ENCODE results near the gene HOXB3.

GRCh38 chr17:48553190-48553547, 36.9 kb downstream of the HOXB3 start:
- TF ChIP-seq GLIS3 (CRISPR knock-in tag; IDR thresholded peaks at IDR 0.05) (no peak), ZNF565 (CRISPR knock-in tag; conservative IDR thresholded peaks at IDR 0.05; ENCODE audit: low read depth) (no peak), ARNTL (CRISPR knock-in tag; IDR thresholded peaks at IDR 0.05; ENCODE audit: borderline replicate concordance, low read depth) (no peak), TOX (CRISPR knock-in tag; IDR thresholded peaks at IDR 0.05; ENCODE audit: borderline replicate concordance) (no peak), RARB (CRISPR knock-in tag; IDR thresholded peaks at IDR 0.05) (no peak), SNAI2 (CRISPR knock-in tag; IDR thresholded peaks at IDR 0.05) (no peak), ZNF70 (CRISPR knock-in tag; IDR thresholded peaks at IDR 0.05) (no peak), ZFP30 (CRISPR knock-in tag; IDR thresholded peaks at IDR 0.05) (no peak), ZFP3 (CRISPR knock-in tag; IDR thresholded peaks at IDR 0.05) (no peak), CSDC2 (CRISPR knock-in tag; IDR thresholded peaks at IDR 0.05) (no peak), OSR1 (CRISPR knock-in tag; IDR thresholded peaks at IDR 0.05) (no peak)
- TF ChIP-seq, protein P1, sequence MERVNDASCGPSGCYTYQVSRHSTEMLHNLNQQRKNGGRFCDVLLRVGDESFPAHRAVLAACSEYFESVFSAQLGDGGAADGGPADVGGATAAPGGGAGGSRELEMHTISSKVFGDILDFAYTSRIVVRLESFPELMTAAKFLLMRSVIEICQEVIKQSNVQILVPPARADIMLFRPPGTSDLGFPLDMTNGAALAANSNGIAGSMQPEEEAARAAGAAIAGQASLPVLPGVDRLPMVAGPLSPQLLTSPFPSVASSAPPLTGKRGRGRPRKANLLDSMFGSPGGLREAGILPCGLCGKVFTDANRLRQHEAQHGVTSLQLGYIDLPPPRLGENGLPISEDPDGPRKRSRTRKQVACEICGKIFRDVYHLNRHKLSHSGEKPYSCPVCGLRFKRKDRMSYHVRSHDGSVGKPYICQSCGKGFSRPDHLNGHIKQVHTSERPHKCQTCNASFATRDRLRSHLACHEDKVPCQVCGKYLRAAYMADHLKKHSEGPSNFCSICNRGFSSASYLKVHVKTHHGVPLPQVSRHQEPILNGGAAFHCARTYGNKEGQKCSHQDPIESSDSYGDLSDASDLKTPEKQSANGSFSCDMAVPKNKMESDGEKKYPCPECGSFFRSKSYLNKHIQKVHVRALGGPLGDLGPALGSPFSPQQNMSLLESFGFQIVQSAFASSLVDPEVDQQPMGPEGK (CRISPR knock-in tag; IDR thresholded peaks at IDR 0.05; ENCODE audit: borderline replicate concordance) = no peak
- TF ChIP-seq, protein P2, sequence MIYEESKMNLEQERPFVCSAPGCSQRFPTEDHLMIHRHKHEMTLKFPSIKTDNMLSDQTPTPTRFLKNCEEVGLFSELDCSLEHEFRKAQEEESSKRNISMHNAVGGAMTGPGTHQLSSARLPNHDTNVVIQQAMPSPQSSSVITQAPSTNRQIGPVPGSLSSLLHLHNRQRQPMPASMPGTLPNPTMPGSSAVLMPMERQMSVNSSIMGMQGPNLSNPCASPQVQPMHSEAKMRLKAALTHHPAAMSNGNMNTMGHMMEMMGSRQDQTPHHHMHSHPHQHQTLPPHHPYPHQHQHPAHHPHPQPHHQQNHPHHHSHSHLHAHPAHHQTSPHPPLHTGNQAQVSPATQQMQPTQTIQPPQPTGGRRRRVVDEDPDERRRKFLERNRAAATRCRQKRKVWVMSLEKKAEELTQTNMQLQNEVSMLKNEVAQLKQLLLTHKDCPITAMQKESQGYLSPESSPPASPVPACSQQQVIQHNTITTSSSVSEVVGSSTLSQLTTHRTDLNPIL (CRISPR knock-in tag; IDR thresholded peaks at IDR 0.05; ENCODE audit: low read depth) = no peak

Measured in SK-N-SH treated with all-trans-retinoic acid at 6 μM for 48 hours (cell line).